GM21381 (cell line): Measurements from ENCODE around the gene SHC3.

Experiments used
- ATAC-seq: cut with Tn5 transposase; IDR thresholded peaks from one replicate; pipeline ENCODE4 v1.9.1; 2021; ENCODE audit warnings: mild to moderate bottlenecking, moderate library complexity; ENCODE audit not compliant: unreplicated experiment

The SHC3 gene

DNA sequence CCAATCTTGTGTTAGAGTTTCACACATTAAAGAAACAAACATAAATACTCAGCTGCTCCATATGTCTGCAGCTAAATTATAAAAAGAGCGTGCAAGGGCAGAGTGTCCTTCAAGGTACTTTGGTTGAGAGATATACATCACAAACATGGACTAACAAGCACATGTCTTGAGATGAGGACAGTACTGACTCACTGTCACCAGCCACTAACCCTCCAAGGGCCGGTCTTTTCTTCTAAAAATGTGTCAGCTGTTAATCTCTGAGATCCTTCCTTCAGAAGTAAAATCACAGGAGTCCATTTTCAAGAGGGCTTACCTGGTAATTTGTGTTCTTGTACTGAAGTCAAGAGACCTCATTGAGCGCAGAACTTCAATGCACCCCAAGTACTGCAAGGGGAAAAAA, 66.4 kb downstream of the SHC3 start:
- ATAC-seq: no peak

DNA sequence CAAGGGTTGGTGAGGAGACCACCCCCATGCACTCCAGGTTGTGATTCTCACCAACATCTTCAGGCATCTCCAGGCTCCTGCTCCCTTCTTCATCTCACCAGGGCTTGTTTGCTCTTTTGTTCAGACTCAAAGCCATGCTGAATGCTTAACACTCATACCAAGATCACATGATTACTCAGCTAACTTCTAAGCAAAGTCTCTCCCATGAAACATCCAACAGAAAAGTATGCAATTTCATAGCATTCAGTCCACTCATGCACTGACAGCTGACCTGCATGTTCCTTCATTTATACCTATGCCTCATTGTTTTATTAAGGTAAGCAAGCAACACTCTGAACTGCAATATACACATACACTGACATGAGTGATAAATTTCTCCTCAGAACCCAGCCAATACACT, 69.0 kb downstream of the SHC3 start:
- no peak for ATAC-seq

DNA sequence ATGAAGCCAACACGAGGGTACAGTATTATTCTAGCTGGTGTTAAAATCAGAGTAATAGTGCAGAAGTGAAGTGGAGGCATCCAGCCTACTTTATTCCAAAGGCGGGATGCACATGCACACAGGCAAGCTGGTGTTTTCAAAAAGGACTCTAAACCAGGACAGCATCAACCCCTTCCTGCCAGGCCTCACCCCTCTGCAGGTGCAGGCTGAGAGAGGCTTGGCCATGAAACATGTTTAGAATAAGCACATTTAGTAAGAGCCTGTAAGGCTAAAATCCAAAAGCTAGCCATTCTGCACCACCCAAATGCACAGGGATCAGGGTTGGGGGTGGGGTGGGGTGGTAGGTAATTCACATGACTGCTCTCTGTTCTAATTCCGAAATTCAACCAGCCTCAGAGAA, 71.2 kb downstream of the SHC3 start:
- ATAC-seq: no peak

DNA sequence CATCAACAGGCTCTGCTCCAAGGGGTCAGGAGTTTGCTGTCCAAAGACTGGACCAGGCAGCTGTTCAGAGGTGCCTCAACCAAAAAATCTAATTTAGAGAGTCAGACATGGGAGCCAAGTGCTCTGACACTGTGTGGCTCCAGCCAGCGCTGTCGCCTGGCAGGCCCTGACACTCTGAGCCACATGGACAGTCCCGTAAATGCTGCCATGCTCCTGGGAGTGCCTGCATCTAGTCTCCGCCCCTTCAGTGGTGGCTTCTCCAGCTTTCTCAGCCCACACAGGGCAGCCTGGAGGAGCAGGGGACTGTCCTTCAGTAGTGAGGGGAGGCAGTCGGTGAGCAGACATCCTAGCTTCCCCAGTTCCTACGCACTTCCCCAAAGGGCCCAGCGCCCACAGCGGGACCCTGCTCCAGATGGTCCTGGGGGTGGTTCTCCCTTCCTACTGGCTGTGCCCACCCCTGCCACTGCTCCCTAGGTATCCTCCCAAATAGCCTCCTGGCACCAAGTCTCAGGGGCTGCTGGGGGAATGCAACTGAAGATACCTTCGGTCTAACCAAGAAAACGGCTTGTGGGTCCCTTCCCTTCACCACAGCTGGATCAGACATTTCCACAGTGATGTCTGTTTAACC, 72.3 kb downstream of the SHC3 start:
- ATAC-seq: no peak

DNA sequence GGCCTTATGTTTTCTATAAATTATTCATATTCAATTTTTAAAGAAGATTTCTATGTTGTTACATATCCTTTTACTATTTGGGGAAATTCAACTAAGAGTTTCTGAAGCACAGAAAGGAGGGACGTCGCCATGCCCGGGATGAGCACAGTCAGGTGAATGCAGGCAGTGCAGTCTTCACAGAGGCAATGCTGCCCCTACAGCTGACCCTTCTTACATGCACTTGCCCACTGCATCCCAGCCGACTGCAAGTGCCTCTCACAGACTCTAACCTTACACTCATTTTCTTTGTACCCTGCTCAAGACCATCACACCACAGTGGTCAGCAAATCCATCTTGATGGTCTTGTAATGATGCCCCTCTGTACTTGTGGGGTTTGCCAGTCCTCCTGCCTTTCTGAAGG, 73.8 kb downstream of the SHC3 start:
- no peak for ATAC-seq

DNA sequence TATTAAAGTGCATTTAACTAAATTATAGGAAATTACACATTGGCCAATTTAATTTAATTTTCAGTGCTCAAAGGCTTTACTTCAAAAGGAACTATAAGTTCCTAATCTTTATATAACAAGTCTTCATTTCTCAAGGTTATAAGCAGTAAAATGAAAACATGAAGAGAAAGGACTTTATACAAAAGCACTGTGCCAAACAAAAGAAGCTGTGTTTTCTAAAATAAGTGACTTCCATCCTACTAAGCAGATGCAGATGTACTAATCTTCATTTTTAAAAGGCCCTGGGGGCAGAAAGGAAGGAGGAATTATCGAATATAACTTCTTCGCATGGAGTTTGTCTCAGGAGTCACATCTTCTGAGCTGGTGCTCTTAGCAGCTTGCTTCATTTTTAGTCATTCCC, 81.4 kb downstream of the SHC3 start:
- no peak for ATAC-seq

DNA sequence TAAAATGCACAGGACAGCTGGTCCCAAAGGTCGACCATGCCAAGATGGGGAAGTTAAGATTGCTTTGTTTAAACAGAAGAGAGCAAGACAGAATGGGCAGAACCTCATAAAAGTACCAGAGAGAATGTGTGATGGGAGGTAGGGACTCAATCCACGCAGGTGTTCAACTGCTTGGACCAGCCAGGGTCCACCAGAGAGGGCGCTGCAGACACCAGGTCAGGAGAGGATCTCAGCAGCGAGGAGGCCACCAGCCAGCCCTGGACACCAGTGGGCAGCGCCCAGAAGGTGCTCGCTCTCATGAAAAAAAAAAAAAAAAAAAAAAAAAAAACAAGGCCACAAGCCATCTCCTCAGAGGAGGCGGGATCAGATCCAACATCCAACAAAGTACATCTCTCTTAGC, 81.8 kb downstream of the SHC3 start:
- ATAC-seq: no peak

DNA sequence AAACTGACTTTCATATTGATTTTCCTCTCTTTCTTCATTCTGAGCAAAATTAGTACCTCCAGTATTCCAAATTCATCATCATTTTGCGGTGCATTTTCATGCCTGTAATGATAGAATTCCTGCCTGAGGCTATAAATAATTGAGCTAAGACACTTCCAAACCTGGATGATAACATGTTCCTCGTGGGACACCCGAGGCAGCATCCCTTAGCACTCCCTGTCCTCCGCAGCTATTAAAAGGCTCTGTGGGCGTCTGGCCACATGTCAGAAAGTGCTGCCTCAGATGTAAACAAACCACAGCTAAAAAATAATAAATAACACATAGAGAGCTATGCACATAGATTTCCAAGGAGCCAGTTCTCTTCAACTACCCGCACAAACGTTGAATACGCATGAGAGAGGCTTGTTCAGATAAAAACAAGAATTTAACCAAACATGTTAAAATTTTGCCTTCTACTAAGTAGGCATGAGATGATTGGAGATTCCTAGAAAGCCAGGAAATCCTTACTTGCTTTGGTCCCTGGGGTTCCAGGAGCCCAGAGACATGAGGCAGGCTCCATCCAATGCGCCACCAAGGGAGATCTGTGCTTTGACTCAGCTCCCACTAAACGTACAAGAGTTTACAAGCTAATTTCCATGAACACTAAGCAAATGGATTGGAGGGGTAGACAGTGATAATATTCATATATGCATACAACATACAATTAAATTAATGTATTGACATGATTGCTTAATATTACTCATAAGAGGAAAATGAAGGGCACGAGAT, 82.7 kb downstream of the SHC3 start:
- ATAC-seq: no peak

DNA sequence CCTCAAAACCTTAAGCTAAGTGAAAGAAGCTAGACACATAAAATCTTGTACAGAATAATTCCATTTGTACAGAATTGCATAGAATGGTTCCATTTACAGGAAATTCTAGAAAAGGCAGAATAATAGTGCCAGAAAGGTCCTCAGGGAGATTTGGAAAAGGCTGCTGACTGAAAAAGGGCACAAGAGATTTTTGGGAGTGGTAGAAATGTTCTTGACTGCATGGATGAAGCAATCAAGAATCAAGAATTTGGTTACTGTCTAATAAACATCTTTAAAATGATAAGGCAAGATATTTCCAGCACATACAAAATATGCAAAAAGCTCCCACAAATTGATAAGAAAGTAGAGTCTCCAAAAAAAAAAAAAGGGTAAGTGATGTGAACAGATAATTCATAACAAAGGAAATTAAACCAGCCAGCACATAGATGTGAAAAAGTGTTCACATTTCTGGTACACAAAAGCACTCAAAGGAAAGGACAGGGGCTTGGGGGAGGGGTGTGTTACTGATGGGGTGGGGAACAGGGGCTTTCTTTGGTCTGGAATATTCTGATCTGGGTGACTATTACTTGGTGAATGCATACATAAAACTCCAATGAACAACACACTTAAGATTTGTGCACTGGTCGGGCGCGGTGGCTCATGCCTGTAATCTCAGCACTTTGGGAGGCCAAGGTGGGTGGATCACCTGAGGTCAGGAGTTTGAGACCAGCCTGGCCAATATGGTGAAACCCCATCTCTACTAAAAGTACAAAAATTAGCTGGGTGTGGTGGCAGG, 85.2 kb downstream of the SHC3 start:
- ATAC-seq: no peak

DNA sequence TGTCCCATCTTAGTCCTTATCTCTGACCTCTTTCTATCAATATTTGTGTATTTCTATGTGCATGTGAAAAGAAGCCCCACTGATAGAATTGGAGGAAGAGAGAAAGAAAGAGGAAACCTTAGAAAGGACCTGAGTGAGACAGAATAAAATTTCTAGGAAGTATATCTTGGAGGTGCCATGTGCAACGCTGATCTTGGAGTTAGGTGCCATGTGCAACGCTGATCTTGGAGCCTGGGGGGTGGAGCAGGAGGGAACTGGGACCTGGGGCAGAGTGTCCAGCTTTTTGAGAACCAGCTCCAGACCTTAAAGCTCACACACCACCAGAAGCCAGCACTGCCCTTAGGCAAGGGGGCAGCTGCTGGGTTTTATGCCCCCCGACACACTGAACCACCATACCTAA, 89.4 kb downstream of the SHC3 start:
- ATAC-seq: no peak

DNA sequence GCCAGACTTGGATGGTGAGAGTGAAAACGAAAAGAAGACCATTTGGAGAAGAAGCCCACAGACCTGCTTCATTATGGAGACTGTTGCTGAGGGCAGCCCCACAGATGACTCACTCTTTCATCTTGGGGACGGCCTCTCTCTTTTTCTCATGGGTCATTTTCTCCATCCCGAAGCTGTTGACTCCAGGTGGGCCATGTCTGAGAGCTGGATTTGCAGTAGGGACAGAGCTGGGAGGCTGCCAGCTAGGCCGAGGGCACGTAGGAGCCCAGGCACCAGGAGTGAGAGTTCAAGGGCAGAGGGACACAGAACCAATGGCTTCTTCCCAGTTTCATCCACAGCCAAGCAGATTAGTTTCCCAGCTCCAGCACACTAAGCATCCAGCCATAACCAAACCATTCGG, 95.0 kb downstream of the SHC3 start:
- no peak for ATAC-seq

DNA sequence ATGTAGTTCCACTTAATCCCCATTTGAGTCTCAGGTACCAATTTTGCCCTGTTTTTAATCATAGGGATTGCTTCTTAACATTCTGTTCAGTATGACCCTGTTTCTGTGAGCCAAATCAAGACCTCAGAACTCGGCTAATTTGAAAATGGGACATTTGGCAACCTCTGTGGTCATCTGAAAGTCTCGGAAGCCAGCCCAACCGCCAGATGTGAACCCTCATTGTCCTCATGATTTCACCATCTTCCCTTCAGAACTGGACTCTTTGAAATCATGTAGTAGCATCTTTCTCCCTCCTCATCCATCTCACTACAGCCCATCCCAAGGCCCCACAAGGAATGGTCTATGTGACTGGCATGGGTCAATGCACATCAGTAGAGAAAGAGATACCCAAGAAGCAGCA, 98.4 kb downstream of the SHC3 start:
- no peak for ATAC-seq

DNA sequence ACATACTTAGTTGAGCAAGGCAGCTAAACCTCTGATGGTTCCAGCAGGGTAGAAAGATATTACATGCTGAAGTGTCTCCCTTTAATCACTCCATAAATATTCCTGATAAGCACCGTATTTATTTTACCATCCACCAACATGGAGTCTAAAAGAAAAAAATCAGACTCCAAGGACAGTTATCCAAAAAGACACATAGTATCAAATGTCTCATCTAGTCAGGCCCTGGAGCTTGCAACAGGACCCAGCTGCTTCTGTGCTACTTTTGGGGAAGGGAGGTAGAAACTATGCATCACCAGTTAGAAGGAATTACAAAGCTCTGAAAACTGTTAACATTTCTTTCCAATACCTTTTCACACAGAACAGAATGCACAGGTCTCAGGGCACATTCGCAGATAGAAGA, 99.2 kb downstream of the SHC3 start:
- no peak for ATAC-seq

DNA sequence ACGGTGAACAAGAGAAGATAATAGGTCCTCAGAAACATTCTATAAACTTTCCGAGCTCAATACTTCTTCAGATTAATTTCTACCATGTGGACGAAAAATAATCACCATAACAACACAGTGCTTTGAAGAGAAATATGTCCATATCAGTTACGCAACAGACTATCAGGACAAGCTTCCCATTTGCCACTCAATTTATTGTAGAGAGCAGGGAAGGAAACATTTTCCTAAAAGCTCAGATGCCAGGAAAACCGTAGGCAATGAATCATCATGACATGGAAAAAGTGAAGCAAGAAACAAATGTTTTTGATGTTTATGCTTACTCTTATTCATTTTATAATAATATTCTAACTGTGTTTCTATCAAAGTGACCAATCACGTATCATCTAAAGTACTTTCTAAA, 99.8 kb downstream of the SHC3 start:
- ATAC-seq: no peak

DNA sequence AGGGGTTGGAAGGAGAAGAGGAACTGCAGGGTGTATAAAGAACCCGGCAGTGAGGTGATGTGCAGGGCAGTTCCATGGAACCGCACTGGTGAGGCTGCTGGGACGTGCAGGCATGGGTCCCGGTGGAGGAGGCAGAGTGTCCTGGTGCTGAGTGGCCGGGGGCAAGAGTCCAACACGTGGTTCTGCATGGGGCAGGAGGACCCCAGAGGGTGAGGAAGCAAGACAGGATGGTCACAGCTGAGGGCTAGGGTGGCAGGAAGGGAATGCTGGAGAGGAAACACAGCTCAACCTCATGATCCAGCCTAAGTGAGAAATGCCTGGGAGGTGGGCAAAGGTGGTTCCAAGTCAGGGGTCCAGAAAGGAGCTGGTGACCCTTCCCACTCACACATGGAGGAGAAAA, 100.2 kb downstream of the SHC3 start:
- no peak for ATAC-seq

DNA sequence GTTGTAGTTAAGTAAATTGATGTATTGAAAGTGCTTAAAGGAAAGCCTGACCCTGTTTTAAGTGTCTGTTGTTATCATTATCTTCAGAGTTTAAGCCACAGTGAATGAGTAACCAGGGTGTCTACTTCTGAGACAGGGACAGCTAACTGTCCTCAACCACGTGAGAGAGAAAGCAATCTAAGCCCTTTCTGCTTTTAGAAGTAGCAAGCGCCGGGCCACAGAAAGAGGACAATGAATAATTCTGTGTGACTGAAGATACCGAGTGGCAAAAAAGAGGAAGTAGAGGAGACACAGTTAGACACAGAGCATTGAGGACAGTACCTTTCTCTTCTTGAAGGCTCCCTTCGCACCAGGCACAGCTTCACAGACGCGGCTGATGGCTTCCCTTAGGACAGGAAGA, 101.1 kb downstream of the SHC3 start:
- ATAC-seq: no peak

DNA sequence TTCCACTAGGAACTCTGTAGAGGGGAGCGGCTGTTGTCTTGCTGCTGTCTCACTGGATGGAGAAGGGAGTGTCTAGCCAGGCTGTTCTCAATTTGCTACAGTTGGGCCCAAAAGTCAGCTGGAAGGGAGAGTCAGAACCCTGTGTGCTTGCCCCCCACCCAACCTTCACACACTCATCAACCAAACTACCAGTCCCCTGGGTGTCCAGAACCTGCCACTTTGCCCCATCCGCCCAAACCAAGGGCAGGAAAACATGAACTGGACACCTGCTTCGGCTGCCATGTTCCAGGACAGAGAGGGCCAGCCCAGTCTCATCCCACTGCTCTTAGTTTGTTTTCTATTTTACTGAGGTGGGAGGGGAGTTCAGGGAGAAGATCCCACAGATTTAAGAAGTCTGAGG, 105.2 kb downstream of the SHC3 start:
- ATAC-seq: no peak

DNA sequence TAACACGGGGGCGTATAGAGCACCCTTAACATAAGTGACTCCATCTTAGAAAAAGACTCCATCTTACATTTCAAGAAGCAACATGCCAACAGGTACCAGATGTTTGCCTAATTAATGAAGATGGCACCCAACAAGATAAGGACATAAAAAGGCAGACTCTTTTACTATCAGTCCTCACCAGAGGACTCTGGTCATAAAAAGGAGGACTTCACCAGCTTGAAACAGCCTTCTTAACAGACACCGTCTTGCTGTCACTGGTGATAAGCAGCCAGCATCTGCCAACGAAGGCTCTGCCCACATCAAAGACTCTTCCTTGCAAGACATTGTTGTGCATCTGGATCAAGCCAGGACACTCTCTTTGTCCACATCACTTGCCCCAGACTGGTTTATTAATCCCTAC, 107.0 kb downstream of the SHC3 start:
- no peak for ATAC-seq

DNA sequence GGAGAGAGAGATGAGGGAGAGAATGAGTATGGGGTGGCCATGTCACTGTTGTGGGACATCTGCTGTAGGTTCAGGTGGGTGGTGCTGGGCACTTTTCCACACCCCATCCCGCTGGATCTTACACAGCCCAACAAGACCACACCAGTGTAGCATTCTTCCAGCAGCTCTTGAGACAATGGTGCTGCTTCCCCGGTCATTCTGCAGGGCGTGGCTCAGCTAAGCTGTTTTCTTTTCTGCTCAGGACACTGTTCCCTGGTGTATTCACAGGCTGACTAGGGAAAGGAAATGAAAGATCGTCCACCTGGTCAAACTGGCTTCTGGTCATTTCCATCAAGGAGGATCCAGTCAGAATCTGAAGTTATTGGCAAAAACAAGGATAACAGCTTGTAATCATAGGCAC, 111.8 kb downstream of the SHC3 start:
- ATAC-seq: no peak

DNA sequence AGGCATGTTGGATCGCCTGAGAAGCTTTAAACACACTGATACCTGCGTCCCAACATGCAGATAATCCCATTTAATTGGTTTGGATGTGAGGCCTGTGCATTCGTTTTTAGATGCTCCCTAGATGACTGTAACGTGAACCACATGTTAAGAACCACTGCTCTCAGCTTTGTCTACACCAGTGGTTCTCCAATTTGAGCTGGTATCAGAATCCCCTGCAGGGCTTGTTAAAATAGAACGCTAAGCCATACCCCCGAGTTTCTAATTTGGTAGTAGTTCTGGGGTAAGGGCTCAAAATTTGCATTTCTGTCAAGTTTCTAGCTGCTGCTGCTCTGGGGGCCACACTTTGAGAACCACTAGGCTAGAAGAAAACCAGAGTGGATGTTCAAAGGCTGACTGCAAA, 112.7 kb downstream of the SHC3 start:
- ATAC-seq: no peak

DNA sequence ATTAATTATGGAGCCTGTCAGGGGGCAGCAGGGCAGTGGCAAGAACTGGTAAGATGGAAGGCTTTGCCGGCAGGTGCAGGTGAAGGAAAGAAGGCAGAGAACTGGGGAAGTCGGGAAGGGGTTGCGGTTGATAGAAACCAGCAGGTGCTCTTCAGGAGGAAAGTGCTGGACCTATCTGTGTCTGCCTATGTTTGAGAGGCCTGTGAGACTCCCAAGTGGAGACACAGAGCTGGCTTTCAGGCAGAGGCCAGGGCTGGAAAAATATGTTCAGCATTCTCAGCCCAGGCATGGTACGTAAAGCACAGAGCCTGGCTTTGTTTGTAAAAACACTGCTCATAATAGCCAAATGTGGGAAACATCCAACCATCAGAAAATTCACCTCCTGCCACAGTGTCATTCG, 117.8 kb downstream of the SHC3 start:
- no peak for ATAC-seq

DNA sequence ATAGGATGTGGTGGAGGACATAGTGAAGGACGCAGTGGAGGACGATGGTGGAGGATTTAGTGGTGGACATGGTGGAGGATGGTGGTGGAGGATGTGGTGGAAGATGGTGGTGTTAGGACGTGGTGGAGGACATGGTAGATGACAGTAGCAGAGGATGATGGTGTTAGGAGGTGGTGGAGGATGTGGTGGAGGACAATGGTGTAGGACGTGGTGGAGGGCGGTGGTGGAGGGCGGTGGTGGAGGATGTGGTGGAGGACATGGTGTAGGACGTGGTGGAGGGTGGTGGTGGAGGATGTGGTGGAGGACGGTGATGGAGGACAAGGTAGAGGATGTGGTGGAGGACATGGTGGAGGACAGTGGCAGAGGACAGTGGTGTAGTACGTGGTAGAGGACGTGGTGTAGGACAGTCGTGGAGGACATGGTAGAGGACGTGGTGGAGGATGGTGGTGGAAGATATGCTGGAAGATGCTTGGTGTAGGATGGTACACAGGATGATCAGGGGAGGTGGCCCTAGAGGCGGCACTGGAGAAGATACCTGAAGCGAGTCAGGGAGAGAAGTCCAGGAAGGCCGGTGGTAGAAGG, 118.6 kb downstream of the SHC3 start:
- ATAC-seq: no peak
